GM19438 (cell line): ENCODE results near the gene CDH23.

Source experiments
- ATAC-seq: cut with Tn5 transposase; IDR thresholded peaks from one replicate; pipeline ENCODE4 v1.9.1; 2021; ENCODE audit warnings: low read depth; ENCODE audit not compliant: unreplicated experiment

The CDH23 gene

GRCh38 chr10:71816936-71817618, 420.4 kb downstream of the CDH23 start:
- ATAC-seq = no peak

- ATAC-seq = no peak
Measured at GRCh38 chr10:71817831-71818655, 421.3 kb downstream of the CDH23 start.

- no peak for ATAC-seq
Measured at GRCh38 chr10:71818674-71819260, 422.0 kb downstream of the CDH23 start.

- ATAC-seq = no peak
Measured at GRCh38 chr10:71819441-71819861, 422.7 kb downstream of the CDH23 start.

- no peak for ATAC-seq
Measured at GRCh38 chr10:71819985-71820384, 423.3 kb downstream of the CDH23 start.

GRCh38 chr10:71820966-71821365, 424.2 kb downstream of the CDH23 start:
- no peak for ATAC-seq

GRCh38 chr10:71821909-71822763, 425.4 kb downstream of the CDH23 start:
- ATAC-seq = no peak

GRCh38 chr10:71823356-71823755, 426.6 kb downstream of the CDH23 start:
- ATAC-seq = no peak

GRCh38 chr10:71824333-71824732, 427.6 kb downstream of the CDH23 start:
- ATAC-seq = no peak

- ATAC-seq = no peak
Measured at GRCh38 chr10:71825217-71825616, 428.5 kb downstream of the CDH23 start.

GRCh38 chr10:71827852-71828251, 431.1 kb downstream of the CDH23 start:
- ATAC-seq = no peak

GRCh38 chr10:71828702-71829101, 432.0 kb downstream of the CDH23 start:
- ATAC-seq = no peak

GRCh38 chr10:71829171-71829570, 432.5 kb downstream of the CDH23 start:
- ATAC-seq = no peak

GRCh38 chr10:71829896-71830295, 433.2 kb downstream of the CDH23 start:
- no peak for ATAC-seq

GRCh38 chr10:71830726-71831125, 434.0 kb downstream of the CDH23 start:
- no peak for ATAC-seq

GRCh38 chr10:71831646-71832552, 435.2 kb downstream of the CDH23 start:
- ATAC-seq = no peak

- ATAC-seq = no peak
Measured at GRCh38 chr10:71832967-71833366, 436.2 kb downstream of the CDH23 start.

GRCh38 chr10:71833451-71834342, 437.0 kb downstream of the CDH23 start:
- no peak for ATAC-seq

- ATAC-seq = no peak
Measured at GRCh38 chr10:71834343-71834674, 437.6 kb downstream of the CDH23 start.
